Ishikawa (cell line): ENCODE measurements around the gene KRT35.

ENCODE experiments used
- EGR1 ChIP-seq: IDR thresholded peaks from 2 replicates; pipeline ENCODE4 v1.6.1; 2012
- EP300 ChIP-seq: IDR thresholded peaks from 2 replicates; pipeline ENCODE4 v1.6.1; 2012; ENCODE audit warnings: borderline replicate concordance
- YY1 ChIP-seq: IDR thresholded peaks from 2 replicates; pipeline ENCODE4 v1.6.1; 2012; ENCODE audit warnings: low read depth

DNA sequence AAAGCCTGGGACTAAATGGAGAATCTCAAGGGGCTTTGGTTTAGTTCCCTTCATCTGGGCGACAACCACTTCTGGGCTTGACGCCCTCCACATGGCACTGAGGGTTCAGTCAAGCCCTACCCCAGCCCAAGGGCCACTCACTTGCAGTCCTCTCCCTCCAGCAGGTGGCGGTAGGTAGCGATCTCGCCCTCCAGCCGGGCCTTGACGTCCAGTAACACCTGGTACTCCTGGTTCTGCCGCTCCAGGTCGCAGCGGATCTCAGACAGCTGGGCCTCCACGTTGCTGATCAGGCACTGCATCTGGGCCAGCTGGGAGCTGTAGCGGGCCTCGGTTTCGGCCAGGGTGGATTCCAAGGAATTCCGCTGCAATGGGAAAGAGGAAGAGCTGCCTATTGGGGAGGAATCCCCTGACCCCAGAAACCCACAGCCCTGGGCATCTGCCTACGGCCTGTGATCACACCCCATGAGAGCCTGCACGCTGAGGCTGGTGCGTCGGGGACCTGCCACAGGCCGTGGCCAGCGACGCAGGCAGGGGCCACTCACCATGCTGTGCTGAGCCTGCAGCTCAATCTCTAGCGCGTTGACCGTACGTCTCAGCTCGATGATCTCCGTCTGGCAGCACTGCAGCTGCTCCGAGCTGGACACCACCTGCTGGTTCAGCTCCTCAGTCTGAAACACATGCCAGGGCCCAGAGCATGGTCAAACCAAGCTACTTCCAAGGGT lies 6.0 kb upstream of the KRT35 start:
- TF ChIP-seq EGR1 (no peak), EP300 (no peak), YY1 (no peak)
